ENCODE measurements around the gene SPATA20.

The SPATA20 gene

GRCh38 chr17:50569592-50569991, 22.6 kb downstream of the SPATA20 start:
- H3K36me3 ChIP-seq (ENCODE audit: control insufficient read depth, insufficient read depth, low read length), result no peaks in the 10 kb centered on the region
- H3K9ac ChIP-seq (ENCODE audit: low read length), result no peak overlapping the region
- no peak overlapping the region for H3K27ac ChIP-seq (ENCODE audit: low read depth, low read length)
- H3K4me1 ChIP-seq (ENCODE audit: control insufficient read depth, insufficient read depth, low read length), result no peaks in the 10 kb centered on the region
- H3K4me3 ChIP-seq (ENCODE audit: low read length), result no peak overlapping the region
- peaks cover 4% of the 10 kb centered on the region for H3K27me3 ChIP-seq (ENCODE audit: control insufficient read depth, insufficient read depth, low read length)

- Histone ChIP-seq H3K27me3 (ENCODE audit: control insufficient read depth, insufficient read depth, low read length) (peaks cover 4% of the 10 kb centered on the region), H3K27ac (ENCODE audit: low read depth, low read length) (no peak overlapping the region), H3K4me1 (ENCODE audit: control insufficient read depth, insufficient read depth, low read length) (no peaks in the 10 kb centered on the region), H3K36me3 (ENCODE audit: control insufficient read depth, insufficient read depth, low read length) (no peaks in the 10 kb centered on the region), H3K4me3 (ENCODE audit: low read length) (no peak overlapping the region), H3K9ac (ENCODE audit: low read length) (no peak overlapping the region)
Measured at GRCh38 chr17:50570032-50570431, 23.1 kb downstream of the SPATA20 start.

GRCh38 chr17:50570528-50570927, 23.6 kb downstream of the SPATA20 start:
- no peak overlapping the region for H3K4me3 ChIP-seq (ENCODE audit: low read length)

GRCh38 chr17:50571681-50572080, 24.7 kb downstream of the SPATA20 start:
- H3K36me3 ChIP-seq (ENCODE audit: control insufficient read depth, insufficient read depth, low read length), result no peaks in the 10 kb centered on the region
- no peaks in the 10 kb centered on the region for H3K4me1 ChIP-seq (ENCODE audit: control insufficient read depth, insufficient read depth, low read length)
- H3K27ac ChIP-seq (ENCODE audit: low read depth, low read length), result no peak overlapping the region
- no peak overlapping the region for H3K4me3 ChIP-seq (ENCODE audit: low read length)
- no peak overlapping the region for H3K9ac ChIP-seq (ENCODE audit: low read length)
- no peaks in the 10 kb centered on the region for H3K27me3 ChIP-seq (ENCODE audit: control insufficient read depth, insufficient read depth, low read length)

More at GRCh38 chr17:50570528-50570927, 23.6 kb downstream of the SPATA20 start:
- H3K9ac ChIP-seq (ENCODE audit: low read length), result no peak overlapping the region
- H3K27ac ChIP-seq (ENCODE audit: low read depth, low read length), result no peak overlapping the region
- H3K4me1 ChIP-seq (ENCODE audit: control insufficient read depth, insufficient read depth, low read length), result no peaks in the 10 kb centered on the region
- H3K27me3 ChIP-seq (ENCODE audit: control insufficient read depth, insufficient read depth, low read length), result peaks cover 4% of the 10 kb centered on the region
- no peaks in the 10 kb centered on the region for H3K36me3 ChIP-seq (ENCODE audit: control insufficient read depth, insufficient read depth, low read length)

GRCh38 chr17:50572541-50572940, 25.6 kb downstream of the SPATA20 start:
- Histone ChIP-seq H3K9ac (ENCODE audit: low read length) (no peak overlapping the region), H3K36me3 (ENCODE audit: control insufficient read depth, insufficient read depth, low read length) (no peaks in the 10 kb centered on the region), H3K27ac (ENCODE audit: low read depth, low read length) (no peak overlapping the region), H3K4me3 (ENCODE audit: low read length) (no peak overlapping the region), H3K27me3 (ENCODE audit: control insufficient read depth, insufficient read depth, low read length) (no peaks in the 10 kb centered on the region), H3K4me1 (ENCODE audit: control insufficient read depth, insufficient read depth, low read length) (no peaks in the 10 kb centered on the region)

- Histone ChIP-seq H3K27ac (ENCODE audit: low read depth, low read length) (no peak overlapping the region), H3K4me1 (ENCODE audit: control insufficient read depth, insufficient read depth, low read length) (no peaks in the 10 kb centered on the region), H3K36me3 (ENCODE audit: control insufficient read depth, insufficient read depth, low read length) (no peaks in the 10 kb centered on the region), H3K4me3 (ENCODE audit: low read length) (no peak overlapping the region), H3K9ac (ENCODE audit: low read length) (no peak overlapping the region), H3K27me3 (ENCODE audit: control insufficient read depth, insufficient read depth, low read length) (no peaks in the 10 kb centered on the region)
Measured at GRCh38 chr17:50573866-50574611, 27.1 kb downstream of the SPATA20 start.

GRCh38 chr17:50575581-50576210, 28.7 kb downstream of the SPATA20 start:
- H3K36me3 ChIP-seq (ENCODE audit: control insufficient read depth, insufficient read depth, low read length), result no peaks in the 10 kb centered on the region
- H3K4me3 ChIP-seq (ENCODE audit: low read length), result no peak overlapping the region
- H3K9ac ChIP-seq (ENCODE audit: low read length), result no peak overlapping the region
- H3K27ac ChIP-seq (ENCODE audit: low read depth, low read length), result no peak overlapping the region
- H3K27me3 ChIP-seq (ENCODE audit: control insufficient read depth, insufficient read depth, low read length), result no peaks in the 10 kb centered on the region
- no peaks in the 10 kb centered on the region for H3K4me1 ChIP-seq (ENCODE audit: control insufficient read depth, insufficient read depth, low read length)

GRCh38 chr17:50576864-50577263, 29.9 kb downstream of the SPATA20 start:
- no peak overlapping the region for H3K27ac ChIP-seq (ENCODE audit: low read depth, low read length)
- H3K36me3 ChIP-seq (ENCODE audit: control insufficient read depth, insufficient read depth, low read length), result no peaks in the 10 kb centered on the region
- H3K4me1 ChIP-seq (ENCODE audit: control insufficient read depth, insufficient read depth, low read length), result no peaks in the 10 kb centered on the region
- H3K27me3 ChIP-seq (ENCODE audit: control insufficient read depth, insufficient read depth, low read length), result no peaks in the 10 kb centered on the region
- H3K9ac ChIP-seq (ENCODE audit: low read length), result no peak overlapping the region
- H3K4me3 ChIP-seq (ENCODE audit: low read length), result no peak overlapping the region

- H3K4me1 ChIP-seq (ENCODE audit: control insufficient read depth, insufficient read depth, low read length), result no peaks in the 10 kb centered on the region
- H3K27ac ChIP-seq (ENCODE audit: low read depth, low read length), result no peak overlapping the region
Measured at GRCh38 chr17:50577451-50577954, 30.5 kb downstream of the SPATA20 start.

GRCh38 chr17:50578173-50578572, 31.2 kb downstream of the SPATA20 start:
- Histone ChIP-seq H3K4me3 (ENCODE audit: low read length) (no peak overlapping the region), H3K4me1 (ENCODE audit: control insufficient read depth, insufficient read depth, low read length) (no peaks in the 10 kb centered on the region), H3K36me3 (ENCODE audit: control insufficient read depth, insufficient read depth, low read length) (no peaks in the 10 kb centered on the region), H3K27me3 (ENCODE audit: control insufficient read depth, insufficient read depth, low read length) (no peaks in the 10 kb centered on the region), H3K27ac (ENCODE audit: low read depth, low read length) (no peak overlapping the region), H3K9ac (ENCODE audit: low read length) (no peak overlapping the region)

More at GRCh38 chr17:50577451-50577954, 30.5 kb downstream of the SPATA20 start:
- no peak overlapping the region for H3K4me3 ChIP-seq (ENCODE audit: low read length)
- no peak overlapping the region for H3K9ac ChIP-seq (ENCODE audit: low read length)
- no peaks in the 10 kb centered on the region for H3K36me3 ChIP-seq (ENCODE audit: control insufficient read depth, insufficient read depth, low read length)
- H3K27me3 ChIP-seq (ENCODE audit: control insufficient read depth, insufficient read depth, low read length), result no peaks in the 10 kb centered on the region

GRCh38 chr17:50579399-50579798, 32.4 kb downstream of the SPATA20 start:
- H3K4me1 ChIP-seq (ENCODE audit: control insufficient read depth, insufficient read depth, low read length), result no peaks in the 10 kb centered on the region
- H3K9ac ChIP-seq (ENCODE audit: low read length), result no peak overlapping the region
- no peaks in the 10 kb centered on the region for H3K36me3 ChIP-seq (ENCODE audit: control insufficient read depth, insufficient read depth, low read length)
- no peak overlapping the region for H3K27ac ChIP-seq (ENCODE audit: low read depth, low read length)
- no peaks in the 10 kb centered on the region for H3K27me3 ChIP-seq (ENCODE audit: control insufficient read depth, insufficient read depth, low read length)
- no peak overlapping the region for H3K4me3 ChIP-seq (ENCODE audit: low read length)

- Histone ChIP-seq H3K36me3 (ENCODE audit: control insufficient read depth, insufficient read depth, low read length) (no peaks in the 10 kb centered on the region), H3K4me1 (ENCODE audit: control insufficient read depth, insufficient read depth, low read length) (no peaks in the 10 kb centered on the region), H3K4me3 (ENCODE audit: low read length) (no peak overlapping the region), H3K27me3 (ENCODE audit: control insufficient read depth, insufficient read depth, low read length) (no peaks in the 10 kb centered on the region), H3K27ac (ENCODE audit: low read depth, low read length) (no peak overlapping the region), H3K9ac (ENCODE audit: low read length) (no peak overlapping the region)
Measured at GRCh38 chr17:50580646-50581045, 33.7 kb downstream of the SPATA20 start.

GRCh38 chr17:50581316-50581715, 34.3 kb downstream of the SPATA20 start:
- Histone ChIP-seq H3K36me3 (ENCODE audit: control insufficient read depth, insufficient read depth, low read length) (no peaks in the 10 kb centered on the region), H3K27me3 (ENCODE audit: control insufficient read depth, insufficient read depth, low read length) (no peaks in the 10 kb centered on the region), H3K9ac (ENCODE audit: low read length) (no peak overlapping the region), H3K4me1 (ENCODE audit: control insufficient read depth, insufficient read depth, low read length) (no peaks in the 10 kb centered on the region), H3K4me3 (ENCODE audit: low read length) (no peak overlapping the region), H3K27ac (ENCODE audit: low read depth, low read length) (no peak overlapping the region)
